Keratinocyte (primary cell): ENCODE data around the gene SSBP2. TPM values are rescaled to one million over a fixed set of nuclear protein-coding genes. Genes with fewer than 3 reads are reported as not detected.

Experiments
- DNase-seq: peaks from one replicate; pipeline ENCODE4 v3.0.0-alpha.2; 2011; ENCODE audit warnings: low read depth, missing footprints, low spot score
- FAIRE-seq: peaks from 2 replicates; lab custom pipeline; 2011; peaks lifted over from hg19 to GRCh38; lab: Jason Lieb, UNC
- H2AFZ ChIP-seq: 2 replicates; pipeline ENCODE4 v1.6.0; 2012; ENCODE audit warnings: low read length, control low read depth, inconsistent platforms; ENCODE audit not compliant: control insufficient read depth
- H3K27ac ChIP-seq: 2 replicates; pipeline ENCODE4 v1.5.1; 2011; ENCODE audit warnings: low read length; ENCODE audit not compliant: control insufficient read depth, insufficient read depth
- H3K27me3 ChIP-seq: 3 replicates; pipeline ENCODE4 v1.6.0; 2011; ENCODE audit warnings: low read length; ENCODE audit not compliant: control insufficient read depth, insufficient read depth; ENCODE audit errors: extremely low read depth
- H3K36me3 ChIP-seq, 2 experiments: 2 replicates in 1 of 2; 3 replicates in 1 of 2; pipeline ENCODE4 v1.5.1; 2011; ENCODE audit warnings: low read length in 2 of 2, mild to moderate bottlenecking in 1 of 2; ENCODE audit not compliant: control insufficient read depth in 2 of 2, insufficient read depth in 2 of 2; ENCODE audit errors: extremely low read depth in 1 of 2
- H3K4me1 ChIP-seq: 3 replicates; pipeline ENCODE4 v1.5.1; 2011; ENCODE audit warnings: low read length; ENCODE audit not compliant: control insufficient read depth, insufficient read depth; ENCODE audit errors: extremely low read depth
- H3K4me2 ChIP-seq: 3 replicates; pipeline ENCODE4 v1.6.0; 2011; ENCODE audit warnings: low read depth, low read length; ENCODE audit not compliant: control insufficient read depth, insufficient read depth; ENCODE audit errors: extremely low read depth
- H3K4me3 ChIP-seq, 3 experiments: fragments of 200-600 bp in 1 of 3; sonication (generic) in 1 of 3; 2 replicates in 2 of 3; 3 replicates in 1 of 3; pipeline ENCODE4 v1.5.1; 2011 to 2016; ENCODE audit warnings: low read length in 3 of 3, mild to moderate bottlenecking in 3 of 3, control low read depth in 2 of 3, inconsistent platforms in 1 of 3, low read depth in 1 of 3, mixed read lengths in 1 of 3, mixed run types in 1 of 3, moderate library complexity in 1 of 3; ENCODE audit not compliant: control insufficient read depth in 2 of 3, insufficient read depth in 2 of 3; ENCODE audit errors: extremely low read depth in 1 of 3
- H3K79me2 ChIP-seq: 2 replicates; pipeline ENCODE4 v1.6.0; 2012; ENCODE audit warnings: low read length; ENCODE audit not compliant: control insufficient read depth, insufficient read depth
- H3K9ac ChIP-seq: 3 replicates; pipeline ENCODE4 v1.6.0; 2011; ENCODE audit warnings: low read length; ENCODE audit not compliant: control insufficient read depth, insufficient read depth; ENCODE audit errors: extremely low read depth
- H3K9me1 ChIP-seq: 3 replicates; pipeline ENCODE4 v1.6.0; 2011; ENCODE audit warnings: low read length; ENCODE audit not compliant: control insufficient read depth, insufficient read depth; ENCODE audit errors: extremely low read depth
- H3K9me3 ChIP-seq: 2 replicates; pipeline ENCODE4 v1.5.1; 2012; ENCODE audit warnings: low read depth, low read length; ENCODE audit not compliant: control insufficient read depth
- H4K20me1 ChIP-seq: 3 replicates; pipeline ENCODE4 v1.6.0; 2011; ENCODE audit warnings: low read length; ENCODE audit not compliant: control insufficient read depth, insufficient read depth; ENCODE audit errors: extremely low read depth
- CTCF ChIP-seq, 3 experiments: IDR thresholded peaks in 1 of 3; conservative IDR thresholded peaks in 1 of 3; optimal IDR thresholded peaks in 1 of 3; 2 replicates in 2 of 3; 3 replicates in 1 of 3; pipeline versions ENCODE3 to v1.5.1; 2011; ENCODE audit warnings: low read length in 3 of 3, mild to moderate bottlenecking in 3 of 3, moderate library complexity in 2 of 3, control low read depth in 1 of 3, inconsistent platforms in 1 of 3; ENCODE audit not compliant: insufficient read depth in 2 of 3; ENCODE audit errors: extremely low read depth in 1 of 3
- EZH2 ChIP-seq: IDR thresholded peaks from one replicate; pipeline ENCODE4 v1.6.1; 2012; ENCODE audit warnings: inconsistent platforms, mild to moderate bottlenecking, low read length, moderate library complexity
- dilution Hi-C: fragments of 300-500 bp; cut with MboI; formaldehyde crosslinking; loops from one replicate; pipeline ENCODE4 v1.7.0; 2020; ENCODE audit warnings: low sequenced_read_pairs; ENCODE audit not compliant: extremely low pct_ligation_motif_present
- polyA plus RNA-seq, 5 experiments: library from polyadenylated mRNA; depleted of rRNA in 3 of 5; stranded (reverse) in 3 of 5; stranded (forward) in 1 of 5; unstranded in 1 of 5; fragments of >200 nt; gene quantifications; 1 replicate in 1 of 5; 2 replicates in 3 of 5; 3 replicates in 1 of 5; pipeline versions ENCODE4 v1.2.1 to v1.2.3, GENCODE V29; 2011 to 2012; ENCODE audit warnings: missing spikeins in 2 of 5, low read depth in 1 of 5, low replicate concordance in 1 of 5

Gene SSBP2
- polyA plus RNA-seq, 1 donor (not counting 4 experiments of a cell fraction or from before 2014, with no cell fraction given) = 14.6 TPM

GRCh38 chr5:81642210-81642609 is 108.7 kb downstream of the SSBP2 start:
- Histone ChIP-seq H3K9me1 (no peaks in the 10 kb centered on the region), H3K36me3 (no peaks in the 10 kb centered on the region), H3K9me3 (no peaks in the 10 kb centered on the region), H3K4me3 (no peak overlapping the region), H3K27me3 (no peaks in the 10 kb centered on the region), H3K4me2 (no peak overlapping the region), H3K4me1 (peaks cover 4% of the 10 kb centered on the region), H4K20me1 (no peaks in the 10 kb centered on the region), H3K27ac (no peak overlapping the region), H3K79me2 (no peaks in the 10 kb centered on the region), H2AFZ (no peak overlapping the region), H3K9ac (no peak overlapping the region)
- no peak for FAIRE-seq
- TF ChIP-seq EZH2 (no peak), CTCF (optimal IDR thresholded peaks at IDR 0.05 in 1 of 3, IDR thresholded peaks at IDR 0.05 in 1 of 3, conservative IDR thresholded peaks at IDR 0.05 in 1 of 3; ENCODE audit: extremely low read depth in 1 of 3, insufficient read depth in 2 of 3, low read length in 3 of 3) (no peak)
- no peak for DNase-seq
- dilution Hi-C loops = no loop called here

DNA sequence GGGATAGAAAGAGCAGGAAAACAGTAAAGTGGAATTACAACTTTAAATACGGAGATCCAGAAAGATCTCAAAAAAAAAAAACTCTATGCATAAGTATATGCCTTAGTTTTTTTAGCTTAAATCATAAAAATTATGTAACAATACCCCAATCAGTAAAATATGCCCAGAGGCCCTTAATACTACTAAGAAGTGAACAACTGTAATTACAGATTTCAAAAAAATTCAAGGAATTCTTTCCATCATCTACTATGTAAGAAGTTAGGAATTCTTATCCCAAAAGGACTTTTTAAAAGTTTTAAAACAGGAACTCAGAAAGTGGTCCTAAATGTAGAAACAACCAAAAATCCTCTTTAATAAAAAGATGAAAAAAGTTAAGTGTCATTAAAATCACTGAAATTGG is 111.3 kb downstream of the SSBP2 start:
- dilution Hi-C loops = no loop called here
- no peaks in the 10 kb centered on the region for H4K20me1 ChIP-seq
- H3K4me1 ChIP-seq = peaks cover 4% of the 10 kb centered on the region
- no peak overlapping the region for H3K9ac ChIP-seq
- no peak overlapping the region for H3K27ac ChIP-seq
- H3K4me3 ChIP-seq = no peak overlapping the region
- no peak for DNase-seq
- FAIRE-seq = no peak
- H3K9me1 ChIP-seq = no peaks in the 10 kb centered on the region
- H3K36me3 ChIP-seq = no peaks in the 10 kb centered on the region
- no peak for TF ChIP-seq EZH2
- TF ChIP-seq CTCF (optimal IDR thresholded peaks at IDR 0.05 in 1 of 3, IDR thresholded peaks at IDR 0.05 in 1 of 3, conservative IDR thresholded peaks at IDR 0.05 in 1 of 3; ENCODE audit: extremely low read depth in 1 of 3, insufficient read depth in 2 of 3, low read length in 3 of 3) = no peak
- no peak overlapping the region for H2AFZ ChIP-seq
- H3K4me2 ChIP-seq = no peak overlapping the region
- H3K27me3 ChIP-seq = no peaks in the 10 kb centered on the region
- no peaks in the 10 kb centered on the region for H3K9me3 ChIP-seq
- H3K79me2 ChIP-seq = no peaks in the 10 kb centered on the region
